ENCODE results near the gene TSSK6. TPM values are rescaled to one million over a fixed set of nuclear protein-coding genes. Genes with fewer than 3 reads are reported as not detected.
A peak's percentile ranks its signal among the peaks of the same experiment; 100 is the strongest.

TSSK6 gene
- total and polyA plus RNA-seq, 2 experiments from 2014 or later, result 0.63 to 4.9 TPM

- Histone ChIP-seq H3F3A (replicated peaks; ENCODE audit: low read depth) (peaks cover 26% of the 10 kb centered on the region), H4K20me1 (replicated peaks; ENCODE audit: insufficient read depth) (peaks cover 19% of the 10 kb centered on the region), H3K4me2 (peak overlapping the region; percentile 22), H3K9me2 (ENCODE audit: insufficient read depth) (no peaks in the 10 kb centered on the region), H3K79me2 (replicated peaks; ENCODE audit: insufficient read depth) (peaks cover 64% of the 10 kb centered on the region), H3K27ac (ENCODE audit: low read depth) (peak overlapping the region; percentile 92), H2AFZ (no peak overlapping the region), H3K36me3 (ENCODE audit: insufficient read depth) (0 out of 2 replicates have a peak, but pooled peaks cover 3% of the 10 kb centered on the region), H3K4me1 (ENCODE audit: insufficient read depth) (peaks cover 32% of the 10 kb centered on the region), H3K27me3 (ENCODE audit: insufficient read depth) (no peaks in the 10 kb centered on the region), H3K4me3 (no peak overlapping the region)
- TF ChIP-seq REST (IDR thresholded peaks at IDR 0.05; ENCODE audit: unreplicated experiment), result no peak
- no peak for TF ChIP-seq ZNF462 (CRISPR knock-in tag; IDR thresholded peaks at IDR 0.05)
- no peak for TF ChIP-seq JUNB (IDR thresholded peaks at IDR 0.05; ENCODE audit: unreplicated experiment)
- no peak for TF ChIP-seq ETS1 (IDR thresholded peaks at IDR 0.05)
- no peak for TF ChIP-seq NANOG (IDR thresholded peaks at IDR 0.05; ENCODE audit: borderline replicate concordance)
- TF ChIP-seq STAT1 (IDR thresholded peaks at IDR 0.05; ENCODE audit: unreplicated experiment), result no peak
- no peak for TF ChIP-seq EZH2 (IDR thresholded peaks at IDR 0.05; ENCODE audit: low read depth, unreplicated experiment)
- no peak for TF ChIP-seq CTCF (conservative IDR thresholded peaks at IDR 0.05; ENCODE audit: low read depth in 2 of 2)
- no peak for TF ChIP-seq POLR2AphosphoS5 (IDR thresholded peaks at IDR 0.05; ENCODE audit: low read depth)
- TF ChIP-seq ZNF114 (CRISPR knock-in tag; IDR thresholded peaks at IDR 0.05), result no peak
- TF ChIP-seq EZH2phosphoT487 (IDR thresholded peaks at IDR 0.05; ENCODE audit: unreplicated experiment), result no peak
- no peak for TF ChIP-seq ZNF331 (CRISPR knock-in tag; IDR thresholded peaks at IDR 0.05; ENCODE audit: low read depth)
- TF ChIP-seq CREB1 (CRISPR knock-in tag; IDR thresholded peaks at IDR 0.05; ENCODE audit: low read depth), result no peak
- peak overlapping the region; percentile 99 for H3K27ac Mint-ChIP-seq
- DNase-seq (ENCODE audit: low spot score), result peak; percentile 45
- H3K9me3 Mint-ChIP-seq, result no peaks in the 10 kb centered on the region
- H3K4me1 Mint-ChIP-seq, result peaks cover 59% of the 10 kb centered on the region
- peak overlapping the region; percentile 24; the same call in 1 of the 3 replicates for H3K4me3 Mint-ChIP-seq
- H3K27me3 Mint-ChIP-seq (ENCODE audit: insufficient read depth, low read depth, poor library complexity), result peaks cover 25% of the 10 kb centered on the region
- peaks cover 25% of the 10 kb centered on the region for H3K36me3 Mint-ChIP-seq (ENCODE audit: low read depth)
- no peak for ATAC-seq
Observed at GRCh38 chr19:19487950-19488874, 27.1 kb downstream of the TSSK6 start.

Measured in GM23338 (cell line).